PC-9 (cell line): ENCODE measurements around the gene CACHD1. TPM values are rescaled to one million over a fixed set of nuclear protein-coding genes. Genes with fewer than 3 reads are reported as not detected.

Experiments
- BruUV-seq: library from RNA; stranded (reverse); fragments of 400-500 nt; replicated peaks from 2 replicates; lab custom pipeline; 2021; lab: Mats Ljungman, UMichigan
- CTCF ChIA-PET: fragments of 300-600 bp; sonication (Branson Sonifier 250); formaldehyde crosslinking; loops from one replicate; lab custom pipeline; 2022; ENCODE audit warnings: antibody characterized with exemption; lab: Charles Lee
- POLR2A ChIA-PET: fragments of 300-600 bp; sonication (Branson Sonifier 250); formaldehyde crosslinking; loops from one replicate; lab custom pipeline; 2022; ENCODE audit warnings: antibody characterized with exemption; ENCODE audit not compliant: unreplicated experiment; lab: Charles Lee
- DNase-seq, 2 experiments: peaks; one replicate each; pipeline versions ENCODE4 v3.0.0 to v3.0.0-alpha.2; 2015 to 2022; ENCODE audit warnings: mixed read lengths in 1 of 2
- H2AFZ ChIP-seq: fragments of 200-600 bp; sonication (generic); 2 replicates; pipeline ENCODE4 v1.8.1; 2017; ENCODE audit warnings: antibody characterized with exemption
- H3F3A ChIP-seq: fragments of 200-600 bp; sonication (generic); 2 replicates; pipeline ENCODE4 v1.8.1; 2017; ENCODE audit warnings: antibody characterized with exemption, mild to moderate bottlenecking, low read depth; ENCODE audit not compliant: insufficient read depth
- H3K27ac ChIP-seq: fragments of 200-600 bp; sonication (generic); 2 replicates; pipeline ENCODE4 v1.6.1; 2016; ENCODE audit warnings: mixed run types
- H3K27me3 ChIP-seq: fragments of 200-600 bp; sonication (generic); 2 replicates; pipeline ENCODE4 v1.6.1; 2016; ENCODE audit warnings: low read depth, mixed run types; ENCODE audit not compliant: insufficient read depth
- H3K36me3 ChIP-seq: fragments of 200-600 bp; sonication (generic); 2 replicates; pipeline ENCODE4 v1.6.1; 2016; ENCODE audit warnings: low read depth, mixed run types
- H3K4me1 ChIP-seq: fragments of 200-600 bp; sonication (generic); replicated peaks from 2 replicates; pipeline ENCODE4 v1.6.1; 2016; ENCODE audit warnings: mixed run types; ENCODE audit not compliant: insufficient read depth
- H3K4me2 ChIP-seq: fragments of 200-600 bp; sonication (generic); 2 replicates; pipeline ENCODE4 v1.6.1; 2017; ENCODE audit warnings: mixed run types
- H3K4me3 ChIP-seq: fragments of 200-600 bp; sonication (generic); 2 replicates; pipeline ENCODE4 v1.6.1; 2016; ENCODE audit warnings: mixed run types
- H3K79me2 ChIP-seq: fragments of 200-600 bp; sonication (generic); 2 replicates; pipeline ENCODE4 v1.6.1; 2017; ENCODE audit warnings: low read depth, mixed run types
- H3K9me2 ChIP-seq: fragments of 200-600 bp; sonication (generic); 2 replicates; pipeline ENCODE4 v1.8.1; 2017; ENCODE audit warnings: mild to moderate bottlenecking; ENCODE audit not compliant: insufficient read depth
- H3K9me3 ChIP-seq: fragments of 200-600 bp; sonication (generic); 2 replicates; pipeline ENCODE4 v1.8.1; 2016; ENCODE audit warnings: low read depth; ENCODE audit not compliant: insufficient read depth
- H4K20me1 ChIP-seq: fragments of 200-600 bp; sonication (generic); 2 replicates; pipeline ENCODE4 v1.8.1; 2017; ENCODE audit not compliant: insufficient read depth
- CTCF ChIP-seq: fragments of 200-600 bp; sonication (generic); conservative IDR thresholded peaks from 2 replicates; pipeline ENCODE4 v1.6.1; 2017; ENCODE audit warnings: mixed run types, antibody characterized with exemption, mild to moderate bottlenecking, moderate library complexity
- EZH2 ChIP-seq: fragments of 200-600 bp; sonication (generic); IDR thresholded peaks from 2 replicates; pipeline ENCODE4 v1.8.0; 2017; ENCODE audit warnings: antibody characterized with exemption, low read depth
- intact Hi-C: fragments of 100-400 bp; cut with micrococcal nuclease; formaldehyde crosslinking; loops from one replicate; pipeline ENCODE4 v1.10.0; 2022; ENCODE audit not compliant: unreplicated experiment
- total RNA-seq: library from RNA; stranded (reverse); gene quantifications from 2 replicates; pipeline ENCODE4 v1.2.3, GENCODE V29; 2021

CACHD1 gene
- total RNA-seq, 1 experiment from 2014 or later: 3.1 TPM

- no peak for TF ChIP-seq CTCF
- no peak for TF ChIP-seq EZH2
- Histone ChIP-seq H3K9me3 (no peaks in the 10 kb centered on the region), H3K27me3 (no peaks in the 10 kb centered on the region), H3K4me2 (no peak overlapping the region), H3F3A (no peaks in the 10 kb centered on the region), H3K4me3 (no peak overlapping the region), H3K79me2 (no peaks in the 10 kb centered on the region), H3K9me2 (no peaks in the 10 kb centered on the region), H3K27ac (no peak overlapping the region), H2AFZ (no peak overlapping the region), H3K4me1 (no peaks in the 10 kb centered on the region), H4K20me1 (no peaks in the 10 kb centered on the region), H3K36me3 (no peaks in the 10 kb centered on the region)
- no peak for DNase-seq
- ChIA-PET CTCF (no interaction called here), POLR2A (interaction anchor here (0.6 kb wide), 1 partner anchor 282 kb away, joined by 5 read pairs; no protein-coding TSS in a partner anchor)
- intact Hi-C loops: no loop called here
- no TSS peak for BruUV-seq
These were observed 13.9 kb downstream of the CACHD1 start for GRCh38 chr1:64483731-64484414.

- no peak overlapping the region for H3K4me2 ChIP-seq
- TF ChIP-seq EZH2 (no peak), CTCF (no peak)
- H3K9me3 ChIP-seq: no peaks in the 10 kb centered on the region
- H3K36me3 ChIP-seq: no peaks in the 10 kb centered on the region
- H3K4me1 ChIP-seq: no peaks in the 10 kb centered on the region
- no peak overlapping the region for H2AFZ ChIP-seq
- intact Hi-C loops: no loop called here
- no peak overlapping the region for H3K27ac ChIP-seq
- no peaks in the 10 kb centered on the region for H3K27me3 ChIP-seq
- H3K9me2 ChIP-seq: no peaks in the 10 kb centered on the region
- ChIA-PET CTCF (no interaction called here), POLR2A (no interaction called here)
- no TSS peak for BruUV-seq
- DNase-seq: no peak
- no peak overlapping the region for H3K4me3 ChIP-seq
- no peaks in the 10 kb centered on the region for H3K79me2 ChIP-seq
- no peaks in the 10 kb centered on the region for H3F3A ChIP-seq
- H4K20me1 ChIP-seq: no peaks in the 10 kb centered on the region
These were observed 14.7 kb downstream of the CACHD1 start for GRCh38 chr1:64484651-64485050.

GRCh38 chr1:64486193-64486592, 16.3 kb downstream of the CACHD1 start:
- TF ChIP-seq EZH2 (no peak), CTCF (no peak)
- intact Hi-C loops: no loop called here
- no peaks in the 10 kb centered on the region for H3K9me2 ChIP-seq
- H3K27me3 ChIP-seq: no peaks in the 10 kb centered on the region
- no peaks in the 10 kb centered on the region for H3K36me3 ChIP-seq
- CTCF ChIA-PET: no interaction called here
- H3K4me2 ChIP-seq: no peak overlapping the region
- H3F3A ChIP-seq: no peaks in the 10 kb centered on the region
- H3K4me3 ChIP-seq: no peak overlapping the region
- no TSS peak for BruUV-seq
- POLR2A ChIA-PET: no interaction called here
- H4K20me1 ChIP-seq: no peaks in the 10 kb centered on the region
- H3K9me3 ChIP-seq: no peaks in the 10 kb centered on the region
- H3K27ac ChIP-seq: no peak overlapping the region
- H2AFZ ChIP-seq: no peak overlapping the region
- no peak for DNase-seq
- H3K79me2 ChIP-seq: no peaks in the 10 kb centered on the region
- H3K4me1 ChIP-seq: no peaks in the 10 kb centered on the region
